ENCODE measurements around the gene SVEP1.

SVEP1 gene

GRCh38 chr9:110602281-110602680, 22.7 kb upstream of the SVEP1 start:
- Histone ChIP-seq H3K4me1 (ENCODE audit: control insufficient read depth in 1 of 2, insufficient read depth in 1 of 2, low read depth in 1 of 2, low read length in 1 of 2) (peaks cover 2 to 5% of the 10 kb centered on the region in 2 experiments), H3K27ac (no peak overlapping the region), H3K36me3 (no peaks in the 10 kb centered on the region), H3K4me3 (ENCODE audit: low read depth in 1 of 2, low read length in 1 of 2) (no peak overlapping the region), H3K27me3 (no peaks in the 10 kb centered on the region), H3K9me3 (no peaks in the 10 kb centered on the region)
- no peak for TF ChIP-seq CTCF (IDR thresholded peaks at IDR 0.05)

- no peak for TF ChIP-seq CTCF (IDR thresholded peaks at IDR 0.05)
- Histone ChIP-seq H3K4me3 (ENCODE audit: low read depth in 1 of 2, low read length in 1 of 2) (no peak overlapping the region), H3K27me3 (no peaks in the 10 kb centered on the region), H3K36me3 (no peaks in the 10 kb centered on the region), H3K9me3 (no peaks in the 10 kb centered on the region), H3K4me1 (ENCODE audit: control insufficient read depth in 1 of 2, insufficient read depth in 1 of 2, low read depth in 1 of 2, low read length in 1 of 2) (peaks cover 2 to 5% of the 10 kb centered on the region in 2 experiments), H3K27ac (no peak overlapping the region)
These were observed 21.6 kb upstream of the SVEP1 start for GRCh38 chr9:110601098-110601497.

GRCh38 chr9:110599468-110599867, 19.9 kb upstream of the SVEP1 start:
- TF ChIP-seq CTCF (IDR thresholded peaks at IDR 0.05): no peak
- no peak overlapping the region for H3K4me3 ChIP-seq (ENCODE audit: low read depth in 1 of 2, low read length in 1 of 2)
- H3K4me1 ChIP-seq (ENCODE audit: control insufficient read depth in 1 of 2, insufficient read depth in 1 of 2, low read depth in 1 of 2, low read length in 1 of 2): peaks cover 2 to 5% of the 10 kb centered on the region in 2 experiments
- H3K27ac ChIP-seq: no peak overlapping the region
- H3K27me3 ChIP-seq: no peaks in the 10 kb centered on the region
- H3K9me3 ChIP-seq: no peaks in the 10 kb centered on the region
- H3K36me3 ChIP-seq: no peaks in the 10 kb centered on the region

- Histone ChIP-seq H3K27ac (no peak overlapping the region), H3K36me3 (no peaks in the 10 kb centered on the region), H3K9me3 (no peaks in the 10 kb centered on the region), H3K4me1 (ENCODE audit: control insufficient read depth in 1 of 2, insufficient read depth in 1 of 2, low read depth in 1 of 2, low read length in 1 of 2) (no peaks in the 10 kb centered on the region), H3K27me3 (no peaks in the 10 kb centered on the region), H3K4me3 (ENCODE audit: low read depth in 1 of 2, low read length in 1 of 2) (no peak overlapping the region)
- TF ChIP-seq CTCF (IDR thresholded peaks at IDR 0.05): no peak
These were observed 12.7 kb upstream of the SVEP1 start for GRCh38 chr9:110592044-110592830.

GRCh38 chr9:110591526-110591925, 12.0 kb upstream of the SVEP1 start:
- no peaks in the 10 kb centered on the region for H3K27me3 ChIP-seq
- no peaks in the 10 kb centered on the region for H3K9me3 ChIP-seq
- no peaks in the 10 kb centered on the region for H3K4me1 ChIP-seq (ENCODE audit: control insufficient read depth in 1 of 2, insufficient read depth in 1 of 2, low read depth in 1 of 2, low read length in 1 of 2)
- no peak for TF ChIP-seq CTCF (IDR thresholded peaks at IDR 0.05)
- H3K36me3 ChIP-seq: no peaks in the 10 kb centered on the region
- H3K27ac ChIP-seq: no peak overlapping the region
- H3K4me3 ChIP-seq (ENCODE audit: low read depth in 1 of 2, low read length in 1 of 2): no peak overlapping the region

Data from neutrophil (primary cell).